ENCODE results near the gene MANSC4. TPM values are rescaled to one million over a fixed set of nuclear protein-coding genes. Genes with fewer than 3 reads are reported as not detected.

The MANSC4 gene
- total and polyA plus RNA-seq, 9 of the 15 experiments (the other 6 are each of a cell fraction or from before 2014, with no cell fraction given) = not detected

- TF ChIP-seq ARID1B (IDR thresholded peaks at IDR 0.05) = peak; percentile 41; the same call in 1 of the 2 replicates
- TF ChIP-seq SP1 (CRISPR knock-in tag; IDR thresholded peaks at IDR 0.05) = no peak
- TF ChIP-seq KDM1A (IDR thresholded peaks at IDR 0.05) = no peak
- TF ChIP-seq, protein P1, sequence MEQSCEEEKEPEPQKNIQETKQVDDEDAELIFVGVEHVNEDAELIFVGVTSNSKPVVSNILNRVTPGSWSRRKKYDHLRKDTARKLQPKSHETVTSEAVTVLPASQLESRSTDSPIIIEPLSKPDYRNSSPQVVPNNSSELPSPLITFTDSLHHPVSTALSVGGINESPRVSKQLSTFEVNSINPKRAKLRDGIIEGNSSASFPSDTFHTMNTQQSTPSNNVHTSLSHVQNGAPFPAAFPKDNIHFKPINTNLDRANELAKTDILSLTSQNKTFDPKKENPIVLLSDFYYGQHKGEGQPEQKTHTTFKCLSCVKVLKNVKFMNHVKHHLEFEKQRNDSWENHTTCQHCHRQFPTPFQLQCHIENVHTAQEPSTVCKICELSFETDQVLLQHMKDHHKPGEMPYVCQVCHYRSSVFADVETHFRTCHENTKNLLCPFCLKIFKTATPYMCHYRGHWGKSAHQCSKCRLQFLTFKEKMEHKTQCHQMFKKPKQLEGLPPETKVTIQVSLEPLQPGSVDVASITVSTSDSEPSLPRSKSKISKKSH (CRISPR knock-in tag; IDR thresholded peaks at IDR 0.05) = no peak
- TF ChIP-seq E2F4 (CRISPR knock-in tag; IDR thresholded peaks at IDR 0.05; ENCODE audit: low read depth) = no peak
- no peak for TF ChIP-seq DIDO1 (tag; IDR thresholded peaks at IDR 0.05; ENCODE audit: low read depth)
- TF ChIP-seq JUND (IDR thresholded peaks at IDR 0.05; ENCODE audit: borderline replicate concordance, low read depth, low read length) = peak; percentile 19; the same call in 1 of the 2 replicates
- TF ChIP-seq JUND (tag; IDR thresholded peaks at IDR 0.05; ENCODE audit: borderline replicate concordance, low read depth, low read length) = no peak
- no peak for TF ChIP-seq CCNT2 (IDR thresholded peaks at IDR 0.05; ENCODE audit: borderline replicate concordance, extremely low read depth, insufficient read length, low read depth, low read length)
- TF ChIP-seq KDM4B (IDR thresholded peaks at IDR 0.05; ENCODE audit: borderline replicate concordance in 2 of 2, low read depth in 1 of 2) = no peak
- TF ChIP-seq HDAC1 (IDR thresholded peaks at IDR 0.05) = 0 out of 4 replicates have a peak, but pooled peaks of 1 of the 2 experiments have one; percentile 24
- TF ChIP-seq SREBF2 (CRISPR knock-in tag; IDR thresholded peaks at IDR 0.05) = no peak
- TF ChIP-seq CHD7 (IDR thresholded peaks at IDR 0.05; ENCODE audit: low read depth, low read length) = no peak
- TF ChIP-seq SOX6 (IDR thresholded peaks at IDR 0.05) = peak; percentile 54
Measured at GRCh38 chr12:27751386-27752047, 28.5 kb downstream of the MANSC4 start (continued).

All from K562 (cell line).